ENCODE measurements around the gene CHKA.

CHKA gene

GRCh38 chr11:68043349-68044144 is 77.6 kb downstream of the CHKA start:
- no peak for DNase-seq

GRCh38 chr11:68043029-68043348 is 78.2 kb downstream of the CHKA start:
- no peak for DNase-seq

- DNase-seq, result no peak
Observed at GRCh38 chr11:68042219-68043028, 78.8 kb downstream of the CHKA start.

- no peak for DNase-seq
Observed at GRCh38 chr11:68041617-68042218, 79.5 kb downstream of the CHKA start.

GRCh38 chr11:68040957-68041591 is 80.1 kb downstream of the CHKA start:
- no peak for DNase-seq

- no peak for DNase-seq
Observed at GRCh38 chr11:68040101-68040956, 80.9 kb downstream of the CHKA start.

GRCh38 chr11:68039526-68040086 is 81.6 kb downstream of the CHKA start:
- DNase-seq, result no peak

- DNase-seq, result no peak
Observed at GRCh38 chr11:68038718-68039525, 82.3 kb downstream of the CHKA start, which contains the start of gene TCIRG1. Gene TCIRG1, plus strand, starts transcription at chr11:68039025. Its CDS starts 2,247 bp downstream, at chr11:68041272.

GRCh38 chr11:68038226-68038717 is 82.9 kb downstream of the CHKA start:
- DNase-seq, result no peak

GRCh38 chr11:68037411-68038225 is 83.6 kb downstream of the CHKA start:
- no peak for DNase-seq

- no peak for DNase-seq
Observed at GRCh38 chr11:68036717-68037239, 84.4 kb downstream of the CHKA start.

GRCh38 chr11:68036141-68036716 is 85.0 kb downstream of the CHKA start:
- no peak for DNase-seq

- no peak for DNase-seq
Observed at GRCh38 chr11:68035266-68035876, 85.8 kb downstream of the CHKA start.

GRCh38 chr11:68033708-68034045 is 87.5 kb downstream of the CHKA start:
- DNase-seq, result no peak

GRCh38 chr11:68032997-68033707 is 88.0 kb downstream of the CHKA start:
- no peak for DNase-seq

- DNase-seq, result no peak
Observed at GRCh38 chr11:68032003-68032402, 89.2 kb downstream of the CHKA start.

GRCh38 chr11:68031144-68031464 is 90.1 kb downstream of the CHKA start:
- no peak for DNase-seq
